Measurements from ENCODE around the gene MED10. TPM values are rescaled to one million over a fixed set of nuclear protein-coding genes. Genes with fewer than 3 reads are reported as not detected.

The MED10 gene
- total RNA-seq, 4 donors from 2014 or later = 20.3 to 41.4 (median 27.9) TPM

GRCh38 chr5:6411141-6411540, 32.8 kb upstream of the MED10 start:
- TF ChIP-seq, protein P1, sequence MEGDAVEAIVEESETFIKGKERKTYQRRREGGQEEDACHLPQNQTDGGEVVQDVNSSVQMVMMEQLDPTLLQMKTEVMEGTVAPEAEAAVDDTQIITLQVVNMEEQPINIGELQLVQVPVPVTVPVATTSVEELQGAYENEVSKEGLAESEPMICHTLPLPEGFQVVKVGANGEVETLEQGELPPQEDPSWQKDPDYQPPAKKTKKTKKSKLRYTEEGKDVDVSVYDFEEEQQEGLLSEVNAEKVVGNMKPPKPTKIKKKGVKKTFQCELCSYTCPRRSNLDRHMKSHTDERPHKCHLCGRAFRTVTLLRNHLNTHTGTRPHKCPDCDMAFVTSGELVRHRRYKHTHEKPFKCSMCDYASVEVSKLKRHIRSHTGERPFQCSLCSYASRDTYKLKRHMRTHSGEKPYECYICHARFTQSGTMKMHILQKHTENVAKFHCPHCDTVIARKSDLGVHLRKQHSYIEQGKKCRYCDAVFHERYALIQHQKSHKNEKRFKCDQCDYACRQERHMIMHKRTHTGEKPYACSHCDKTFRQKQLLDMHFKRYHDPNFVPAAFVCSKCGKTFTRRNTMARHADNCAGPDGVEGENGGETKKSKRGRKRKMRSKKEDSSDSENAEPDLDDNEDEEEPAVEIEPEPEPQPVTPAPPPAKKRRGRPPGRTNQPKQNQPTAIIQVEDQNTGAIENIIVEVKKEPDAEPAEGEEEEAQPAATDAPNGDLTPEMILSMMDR (IDR thresholded peaks at IDR 0.05) = no peak
- no peak for TF ChIP-seq POLR2A (IDR thresholded peaks at IDR 0.05)
- no peak for TF ChIP-seq EP300 (IDR thresholded peaks at IDR 0.05)
- no peak overlapping the region for H3K4me3 ChIP-seq
- no peaks in the 10 kb centered on the region for H3K27me3 ChIP-seq
- 90 to 91% methylated on average over 15 of the region's 15 CpGs for WGBS, 2 donors
- H3K4me1 ChIP-seq = peaks cover 0 to 4% (median 0%) of the 10 kb centered on the region in 4 donors
- no peak overlapping the region for H3K27ac ChIP-seq
- DNase-seq (ENCODE audit: low spot score in 2 of 2) = no peak
- H3K36me3 ChIP-seq = no peaks in the 10 kb centered on the region
- H3K9me3 ChIP-seq = no peaks in the 10 kb centered on the region

- Histone ChIP-seq H3K4me3 (no peak overlapping the region), H3K27ac (no peak overlapping the region), H3K4me1 (peaks cover 0 to 4% (median 0%) of the 10 kb centered on the region in 4 donors), H3K9me3 (no peaks in the 10 kb centered on the region), H3K36me3 (no peaks in the 10 kb centered on the region), H3K27me3 (no peaks in the 10 kb centered on the region)
- TF ChIP-seq POLR2A (IDR thresholded peaks at IDR 0.05) (no peak), EP300 (IDR thresholded peaks at IDR 0.05) (no peak)
- TF ChIP-seq, protein P1 (IDR thresholded peaks at IDR 0.05) = no peak
- DNase-seq (ENCODE audit: low spot score in 2 of 2) = no peak
- WGBS, 2 donors = 78% methylated on average over 9 of the region's 9 CpGs
Observed at GRCh38 chr5:6410421-6410820, 32.1 kb upstream of the MED10 start.

DNA sequence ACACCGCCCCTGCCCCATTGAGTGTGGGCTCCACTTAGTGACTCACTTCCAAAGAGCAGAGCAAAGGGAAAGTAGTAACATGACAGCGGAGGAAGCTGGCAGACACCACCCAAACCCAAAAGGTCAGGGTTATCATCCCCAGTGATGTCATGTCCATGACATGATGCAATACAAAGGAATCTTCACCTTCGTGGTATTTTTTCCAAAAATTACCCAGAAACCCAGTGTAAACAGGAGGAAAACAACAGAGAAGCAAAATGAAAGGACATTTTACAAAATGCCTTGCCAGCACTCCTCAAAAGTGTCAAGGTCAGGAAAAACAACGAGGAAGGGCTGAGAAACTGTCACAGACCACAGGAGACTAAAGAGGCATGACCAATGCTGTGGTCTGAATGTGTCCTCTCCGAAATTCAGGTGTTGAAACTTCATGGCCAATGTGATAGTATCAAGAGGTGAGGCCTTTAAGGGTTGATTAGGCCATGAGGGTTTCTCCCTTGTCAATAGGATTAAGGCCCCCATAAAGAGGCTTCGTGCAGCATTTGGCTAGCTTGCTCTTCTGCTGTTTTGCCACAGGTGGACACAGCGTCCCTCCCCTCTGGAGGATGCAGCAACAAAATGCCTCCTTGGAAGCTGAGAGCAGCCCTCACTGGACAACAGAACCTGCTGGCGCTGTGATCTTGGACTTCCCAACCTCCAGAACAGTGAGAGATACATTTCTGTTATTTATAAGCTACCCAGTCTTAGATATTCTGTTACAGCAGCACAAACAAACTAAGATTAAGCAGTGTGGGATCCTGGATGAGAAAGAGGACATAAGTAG, 30.5 kb upstream of the MED10 start:
- H3K4me3 ChIP-seq = no peak overlapping the region
- WGBS, 2 donors = 73 to 80% methylated on average over 8 of the region's 8 CpGs
- H3K27me3 ChIP-seq = no peaks in the 10 kb centered on the region
- TF ChIP-seq POLR2A (IDR thresholded peaks at IDR 0.05) (no peak), EP300 (IDR thresholded peaks at IDR 0.05) (no peak)
- H3K36me3 ChIP-seq = no peaks in the 10 kb centered on the region
- no peak for DNase-seq (ENCODE audit: low spot score in 2 of 2)
- H3K4me1 ChIP-seq = peaks cover 0 to 4% (median 0%) of the 10 kb centered on the region in 4 donors
- no peak overlapping the region for H3K27ac ChIP-seq
- no peaks in the 10 kb centered on the region for H3K9me3 ChIP-seq

DNA sequence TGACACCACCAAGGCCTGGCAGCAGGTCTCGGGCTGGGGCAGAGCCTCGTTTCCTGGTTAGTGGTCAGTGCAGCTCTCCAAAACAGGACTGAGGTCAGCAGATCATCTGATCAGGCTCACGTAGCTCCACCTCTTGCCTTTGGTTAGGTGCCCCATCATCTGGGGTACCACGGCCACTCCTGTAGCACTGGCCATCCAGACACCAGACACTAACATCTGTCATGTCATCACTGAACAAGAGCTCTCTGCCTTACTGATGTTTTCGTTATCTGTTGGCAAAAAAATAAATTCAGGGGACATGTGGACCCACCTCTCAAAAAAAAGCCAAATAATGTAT, 29.9 kb upstream of the MED10 start:
- DNase-seq (ENCODE audit: low spot score in 2 of 2) = no peak
- no peaks in the 10 kb centered on the region for H3K36me3 ChIP-seq
- no peaks in the 10 kb centered on the region for H3K27me3 ChIP-seq
- H3K9me3 ChIP-seq = no peaks in the 10 kb centered on the region
- no peak for TF ChIP-seq POLR2A (IDR thresholded peaks at IDR 0.05)
- no peak for TF ChIP-seq EP300 (IDR thresholded peaks at IDR 0.05)
- TF ChIP-seq, protein P1 (IDR thresholded peaks at IDR 0.05) = no peak
- H3K4me1 ChIP-seq = peaks cover 0 to 4% (median 0%) of the 10 kb centered on the region in 4 donors
- WGBS, 2 donors = 82 to 88% methylated on average over 5 of the region's 5 CpGs
- no peak overlapping the region for H3K27ac ChIP-seq
- no peak overlapping the region for H3K4me3 ChIP-seq

DNA sequence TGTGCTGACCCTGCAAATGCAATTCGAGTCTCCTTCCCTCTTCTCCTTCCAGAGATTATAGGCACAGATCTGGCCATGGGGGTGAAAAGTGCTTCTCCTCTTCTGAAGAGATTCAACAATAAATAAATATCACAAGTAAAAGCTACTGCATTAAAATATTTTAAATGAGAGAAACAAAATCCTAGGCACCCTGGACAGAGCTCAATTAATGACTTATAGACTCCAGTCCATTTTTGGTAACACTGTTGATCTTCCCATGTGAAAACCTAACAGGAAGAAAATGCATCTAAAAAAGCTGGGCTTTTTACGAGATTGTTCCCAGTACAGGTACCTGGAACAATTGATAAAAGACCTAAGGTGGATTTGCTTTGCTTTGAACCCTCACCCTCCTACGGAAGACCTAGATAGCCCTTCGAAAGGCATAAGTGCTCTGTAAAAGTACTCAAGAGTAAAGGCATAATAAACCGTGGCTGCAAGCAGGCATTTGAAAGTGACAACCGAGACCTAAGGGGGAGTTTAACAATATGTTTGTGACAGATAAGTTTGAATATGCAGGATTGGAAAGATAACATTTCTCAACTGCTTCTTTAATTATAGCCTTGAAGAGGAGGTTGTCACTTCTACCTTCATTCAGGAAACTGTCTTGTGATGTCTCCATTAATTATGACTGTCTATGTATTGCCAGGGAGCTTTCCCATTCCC, 29.4 kb upstream of the MED10 start:
- WGBS, 2 donors = 70 to 75% methylated on average over 6 of the region's 6 CpGs
- TF ChIP-seq POLR2A (IDR thresholded peaks at IDR 0.05) (no peak), EP300 (IDR thresholded peaks at IDR 0.05) (no peak)
- TF ChIP-seq, protein P1 (IDR thresholded peaks at IDR 0.05) = no peak
- Histone ChIP-seq H3K36me3 (no peaks in the 10 kb centered on the region), H3K4me3 (no peak overlapping the region), H3K27me3 (no peaks in the 10 kb centered on the region), H3K27ac (no peak overlapping the region), H3K9me3 (no peaks in the 10 kb centered on the region), H3K4me1 (no peaks in the 10 kb centered on the region)
- DNase-seq (ENCODE audit: low spot score in 2 of 2) = no peak
